ENCODE data around the gene UGT8. TPM values are rescaled to one million over a fixed set of nuclear protein-coding genes. Genes with fewer than 3 reads are reported as not detected.

Gene UGT8
- total RNA-seq, 4 donors from 2014 or later: under 0.01 to 0.69 (median 0.15) TPM

- no peak overlapping the region for H3K4me3 ChIP-seq
- H3K27ac ChIP-seq (replicated peaks in 1 of 4): no peak overlapping the region
- H3K4me1 ChIP-seq: no peaks in the 10 kb centered on the region
- DNase-seq (ENCODE audit: extremely low spot score): no peak
- intact Hi-C loops (cut with DNase I): loop anchor here (10.0 kb wide), 1 partner anchor 310 kb away; no protein-coding TSS in a partner anchor
- H3K27me3 ChIP-seq: no peaks in the 10 kb centered on the region
- no peaks in the 10 kb centered on the region for H3K9me3 ChIP-seq
- no peaks in the 10 kb centered on the region for H3K36me3 ChIP-seq
- 5% methylated on average over 1 of the region's 1 CpG for WGBS
- TF ChIP-seq CTCF (IDR thresholded peaks at IDR 0.05) (peak; percentile 40 to 55 (median 46)), POLR2AphosphoS5 (IDR thresholded peaks at IDR 0.05) (no peak)
Observed at GRCh38 chr4:114694770-114695169, 96.2 kb downstream of the UGT8 start.

- Histone ChIP-seq H3K27ac (replicated peaks in 1 of 4) (no peak overlapping the region), H3K4me3 (no peak overlapping the region), H3K9me3 (no peaks in the 10 kb centered on the region), H3K4me1 (no peaks in the 10 kb centered on the region), H3K36me3 (no peaks in the 10 kb centered on the region), H3K27me3 (no peaks in the 10 kb centered on the region)
- intact Hi-C loops (cut with DNase I): loop anchor here (10.0 kb wide), 1 partner anchor 313 kb away; no protein-coding TSS in a partner anchor
- 30% methylated on average over 4 of the region's 4 CpGs for WGBS
- TF ChIP-seq POLR2AphosphoS5 (IDR thresholded peaks at IDR 0.05): no peak
- no peak for TF ChIP-seq CTCF (IDR thresholded peaks at IDR 0.05)
- no peak for TF ChIP-seq POLR2A (IDR thresholded peaks at IDR 0.05; ENCODE audit: low read depth)
- no peak for TF ChIP-seq EP300 (IDR thresholded peaks at IDR 0.05)
- no peak for DNase-seq (ENCODE audit: extremely low spot score)
Observed at GRCh38 chr4:114698231-114698630, 99.6 kb downstream of the UGT8 start.

- no peak for TF ChIP-seq POLR2A (IDR thresholded peaks at IDR 0.05; ENCODE audit: low read depth)
- TF ChIP-seq EP300 (IDR thresholded peaks at IDR 0.05): no peak
- TF ChIP-seq POLR2AphosphoS5 (IDR thresholded peaks at IDR 0.05): no peak
- TF ChIP-seq CTCF (IDR thresholded peaks at IDR 0.05): no peak
- WGBS: 70% methylated on average over 5 of the region's 5 CpGs
- intact Hi-C loops (cut with DNase I): no loop called here
- no peaks in the 10 kb centered on the region for H3K27me3 ChIP-seq
- no peaks in the 10 kb centered on the region for H3K36me3 ChIP-seq
- no peaks in the 10 kb centered on the region for H3K9me3 ChIP-seq
- no peak for DNase-seq (ENCODE audit: extremely low spot score)
- H3K27ac ChIP-seq (replicated peaks in 1 of 4): no peak overlapping the region
- no peak overlapping the region for H3K4me3 ChIP-seq
- no peaks in the 10 kb centered on the region for H3K4me1 ChIP-seq
Observed at GRCh38 chr4:114701491-114701890, 102.9 kb downstream of the UGT8 start.

- TF ChIP-seq EP300 (IDR thresholded peaks at IDR 0.05) (no peak), CTCF (IDR thresholded peaks at IDR 0.05) (no peak), POLR2A (IDR thresholded peaks at IDR 0.05; ENCODE audit: low read depth) (no peak), POLR2AphosphoS5 (IDR thresholded peaks at IDR 0.05) (no peak)
- H3K4me3 ChIP-seq: no peak overlapping the region
- H3K27me3 ChIP-seq: no peaks in the 10 kb centered on the region
- DNase-seq (ENCODE audit: extremely low spot score): no peak
- H3K9me3 ChIP-seq: no peaks in the 10 kb centered on the region
- no peaks in the 10 kb centered on the region for H3K4me1 ChIP-seq
- no peak overlapping the region for H3K27ac ChIP-seq (replicated peaks in 1 of 4)
- no peaks in the 10 kb centered on the region for H3K36me3 ChIP-seq
- intact Hi-C loops (cut with DNase I): no loop called here
Observed at GRCh38 chr4:114717432-114717831, 118.8 kb downstream of the UGT8 start.

- TF ChIP-seq POLR2AphosphoS5 (IDR thresholded peaks at IDR 0.05) (no peak), POLR2A (IDR thresholded peaks at IDR 0.05; ENCODE audit: low read depth) (no peak), CTCF (IDR thresholded peaks at IDR 0.05) (no peak), EP300 (IDR thresholded peaks at IDR 0.05) (no peak)
- Histone ChIP-seq H3K4me3 (no peak overlapping the region), H3K36me3 (no peaks in the 10 kb centered on the region), H3K27me3 (peaks cover 0 to 8% (median 0%) of the 10 kb centered on the region in 4 donors), H3K9me3 (no peaks in the 10 kb centered on the region), H3K4me1 (no peaks in the 10 kb centered on the region), H3K27ac (replicated peaks in 1 of 4) (no peak overlapping the region)
- DNase-seq (ENCODE audit: extremely low spot score): no peak
- 77% methylated on average over 6 of the region's 6 CpGs for WGBS
- intact Hi-C loops (cut with DNase I): no loop called here
Observed at GRCh38 chr4:114725066-114725465, 126.5 kb downstream of the UGT8 start.

Measured in esophagus muscularis mucosa (tissue), 4 donors.